PC-3 (cell line): ENCODE measurements around the gene POLR2F. TPM values are rescaled to one million over a fixed set of nuclear protein-coding genes. Genes with fewer than 3 reads are reported as not detected.

Source experiments
- ATAC-seq: fragments of 200-7000 bp; cut with Tn5 transposase; 2 replicates; pipeline ENCODE4 v1.9.1; 2020; ENCODE audit warnings: mild to moderate bottlenecking, moderate library complexity
- BruUV-seq: library from RNA; stranded (reverse); fragments of 400-500 nt; replicated peaks from 2 replicates; lab custom pipeline; 2021; lab: Mats Ljungman, UMichigan
- CTCF ChIA-PET: fragments of 300-600 bp; sonication (Branson Sonifier 250); formaldehyde crosslinking; loops from one replicate; lab custom pipeline; 2022; ENCODE audit warnings: antibody characterized with exemption; lab: Charles Lee
- POLR2A ChIA-PET: fragments of 300-600 bp; sonication (Branson Sonifier 250); formaldehyde crosslinking; loops from one replicate; lab custom pipeline; 2022; ENCODE audit warnings: antibody characterized with exemption; ENCODE audit not compliant: unreplicated experiment; lab: Charles Lee
- DNase-seq: peaks from one replicate; pipeline ENCODE4 v3.0.0-alpha.2; 2015
- H2AFZ ChIP-seq: fragments of 300-600 bp; sonication (generic); 2 replicates; pipeline ENCODE4 v1.6.0; 2016; ENCODE audit warnings: antibody characterized with exemption, low read length
- H3F3A ChIP-seq: fragments of 300-600 bp; sonication (generic); one replicate; pipeline ENCODE4 v1.6.0; 2017; ENCODE audit warnings: antibody characterized with exemption, low read length, control low read depth, mild to moderate bottlenecking; ENCODE audit not compliant: unreplicated experiment
- H3K27ac ChIP-seq: fragments of 300-600 bp; sonication (generic); 2 replicates; pipeline ENCODE4 v1.5.1; 2016; ENCODE audit warnings: mild to moderate bottlenecking, low read length
- H3K27me3 ChIP-seq: fragments of 300-600 bp; sonication (generic); 2 replicates; pipeline ENCODE4 v1.6.1; 2016; ENCODE audit warnings: low read length, mixed read lengths
- H3K36me3 ChIP-seq: fragments of 300-600 bp; sonication (generic); 2 replicates; pipeline ENCODE4 v1.6.1; 2016; ENCODE audit warnings: low read depth, mixed run types, low read length, mixed read lengths
- H3K4me1 ChIP-seq: fragments of 300-600 bp; sonication (generic); 2 replicates; pipeline ENCODE4 v1.5.1; 2016; ENCODE audit warnings: low read length; ENCODE audit not compliant: insufficient read depth
- H3K4me2 ChIP-seq: fragments of 300-600 bp; sonication (generic); 2 replicates; pipeline ENCODE4 v1.6.0; 2016; ENCODE audit warnings: low read length
- H3K4me3 ChIP-seq: fragments of 300-600 bp; sonication (generic); 2 replicates; pipeline ENCODE4 v1.5.1; 2016; ENCODE audit warnings: mild to moderate bottlenecking, low read length, mixed read lengths
- H3K79me2 ChIP-seq: fragments of 300-600 bp; sonication (generic); 2 replicates; pipeline ENCODE4 v1.6.1; 2017; ENCODE audit warnings: low read length, mixed read lengths
- H3K9ac ChIP-seq: fragments of 300-600 bp; sonication (generic); 2 replicates; pipeline ENCODE4 v1.6.0; 2016; ENCODE audit warnings: mild to moderate bottlenecking, low read length
- H3K9me2 ChIP-seq: fragments of 300-600 bp; sonication (generic); replicated peaks from 2 replicates; pipeline ENCODE4 v1.6.1; 2016; ENCODE audit warnings: mixed run types, low read length, mixed read lengths
- H3K9me3 ChIP-seq: fragments of 300-600 bp; sonication (generic); 2 replicates; pipeline ENCODE4 v1.6.1; 2016; ENCODE audit warnings: low read length, mixed read lengths
- H4K20me1 ChIP-seq: fragments of 300-600 bp; sonication (generic); 2 replicates; pipeline ENCODE4 v1.6.1; 2016; ENCODE audit warnings: low read length, mixed read lengths
- CTCF ChIP-seq: fragments of 300-600 bp; sonication (generic); conservative IDR thresholded peaks from 2 replicates; pipeline ENCODE4 v1.5.1; 2017; ENCODE audit warnings: antibody characterized with exemption, low read depth, mild to moderate bottlenecking, low read length
- EZH2 ChIP-seq: fragments of 300-600 bp; sonication (generic); IDR thresholded peaks from one replicate; pipeline ENCODE4 v1.6.1; 2017; ENCODE audit warnings: antibody characterized with exemption, mild to moderate bottlenecking, low read length; ENCODE audit not compliant: unreplicated experiment
- EZH2phosphoT487 ChIP-seq: fragments of 300-600 bp; sonication (generic); IDR thresholded peaks from 2 replicates; pipeline ENCODE4 v1.6.1; 2018; ENCODE audit warnings: mild to moderate bottlenecking, antibody characterized with exemption, low read length, borderline replicate concordance
- intact Hi-C: fragments of 100-400 bp; cut with micrococcal nuclease; formaldehyde crosslinking; loops from 2 replicates; pipeline ENCODE4 v1.9.0; 2023
- total RNA-seq: library from RNA; depleted of rRNA; stranded (reverse); fragments of >200 nt; gene quantifications from 2 replicates; pipeline ENCODE4 v1.2.3, GENCODE V29; 2014

Gene POLR2F
- total RNA-seq, 1 experiment from 2014 or later = 177 TPM

GRCh38 chr22:37971475-37972434, 18.3 kb downstream of the POLR2F start:
- H3K4me3 ChIP-seq = no peak overlapping the region
- DNase-seq (no peak), ATAC-seq (no peak)
- H3K36me3 ChIP-seq = peaks cover 5% of the 10 kb centered on the region
- H3K9ac ChIP-seq = no peak overlapping the region
- no peaks in the 10 kb centered on the region for H3K9me2 ChIP-seq
- H2AFZ ChIP-seq = no peak overlapping the region
- TF ChIP-seq CTCF (no peak), EZH2 (no peak), EZH2phosphoT487 (no peak)
- no peak overlapping the region for H3K4me2 ChIP-seq
- intact Hi-C loops = no loop called here
- no peaks in the 10 kb centered on the region for H3K79me2 ChIP-seq
- POLR2A ChIA-PET = no interaction called here
- no peaks in the 10 kb centered on the region for H3K27me3 ChIP-seq
- H3K9me3 ChIP-seq = no peaks in the 10 kb centered on the region
- CTCF ChIA-PET = no interaction called here
- H4K20me1 ChIP-seq = no peaks in the 10 kb centered on the region
- H3K4me1 ChIP-seq = no peaks in the 10 kb centered on the region
- H3F3A ChIP-seq = no peaks in the 10 kb centered on the region
- BruUV-seq = no TSS peak
- H3K27ac ChIP-seq = no peak overlapping the region

- H3K4me2 ChIP-seq = no peak overlapping the region
- no peak overlapping the region for H3K27ac ChIP-seq
- no peaks in the 10 kb centered on the region for H3K9me2 ChIP-seq
- BruUV-seq = no TSS peak
- no peaks in the 10 kb centered on the region for H3F3A ChIP-seq
- no peak overlapping the region for H3K4me3 ChIP-seq
- DNase-seq = no peak
- no peaks in the 10 kb centered on the region for H3K79me2 ChIP-seq
- intact Hi-C loops = no loop called here
- no peaks in the 10 kb centered on the region for H4K20me1 ChIP-seq
- no peak for ATAC-seq
- no peaks in the 10 kb centered on the region for H3K9me3 ChIP-seq
- ChIA-PET POLR2A (no interaction called here), CTCF (no interaction called here)
- no peaks in the 10 kb centered on the region for H3K27me3 ChIP-seq
- H3K9ac ChIP-seq = no peak overlapping the region
- H2AFZ ChIP-seq = no peak overlapping the region
- TF ChIP-seq EZH2phosphoT487 (no peak), EZH2 (no peak), CTCF (no peak)
- no peaks in the 10 kb centered on the region for H3K36me3 ChIP-seq
- no peaks in the 10 kb centered on the region for H3K4me1 ChIP-seq
Observed at GRCh38 chr22:37972527-37972926, 19.0 kb downstream of the POLR2F start.
